ENCODE data around the gene CACNA1H.

The CACNA1H gene

GRCh38 chr16:1143761-1144450, 9.0 kb upstream of the CACNA1H start:
- no peak for DNase-seq

- no peak for DNase-seq
These were observed 8.2 kb upstream of the CACNA1H start for GRCh38 chr16:1144476-1145382.

GRCh38 chr16:1145383-1146100, 7.4 kb upstream of the CACNA1H start:
- no peak for DNase-seq

GRCh38 chr16:1146409-1146808, 6.5 kb upstream of the CACNA1H start:
- no peak for DNase-seq

GRCh38 chr16:1147027-1147426, 5.9 kb upstream of the CACNA1H start:
- DNase-seq, result no peak

GRCh38 chr16:1149101-1149636, 3.7 kb upstream of the CACNA1H start:
- no peak for DNase-seq

GRCh38 chr16:1150511-1150982, 2.4 kb upstream of the CACNA1H start:
- no peak for DNase-seq

- DNase-seq, result no peak
These were observed 1.3 kb upstream of the CACNA1H start for GRCh38 chr16:1151424-1152122.

GRCh38 chr16:1152123-1152638, 725 bp upstream of the CACNA1H start:
- DNase-seq, result no peak

- no peak for DNase-seq
These were observed 714 bp downstream of the CACNA1H start for GRCh38 chr16:1153480-1154160.

- no peak for DNase-seq
These were observed 1.5 kb downstream of the CACNA1H start for GRCh38 chr16:1154291-1154886.

GRCh38 chr16:1154887-1155331, 2.0 kb downstream of the CACNA1H start:
- no peak for DNase-seq

GRCh38 chr16:1155353-1156054, 2.6 kb downstream of the CACNA1H start:
- no peak for DNase-seq

GRCh38 chr16:1156055-1156982, 3.4 kb downstream of the CACNA1H start:
- no peak for DNase-seq

GRCh38 chr16:1156983-1157638, 4.2 kb downstream of the CACNA1H start:
- DNase-seq, result no peak

GRCh38 chr16:1157639-1158455, 4.9 kb downstream of the CACNA1H start:
- no peak for DNase-seq

GRCh38 chr16:1158456-1159324, 5.8 kb downstream of the CACNA1H start:
- DNase-seq, result no peak

All from NK-92 treated with Interleukin-12 subunit alpha and Interleukin-12 subunit beta, amount 100 ng/mL, for 24 hours (cell line).